PC-9 (cell line): ENCODE measurements around the gene GFPT2. TPM values are rescaled to one million over a fixed set of nuclear protein-coding genes. Genes with fewer than 3 reads are reported as not detected.

Experiments
- BruUV-seq: library from RNA; stranded (reverse); fragments of 400-500 nt; replicated peaks from 2 replicates; lab custom pipeline; 2021; lab: Mats Ljungman, UMichigan
- CTCF ChIA-PET: fragments of 300-600 bp; sonication (Branson Sonifier 250); formaldehyde crosslinking; loops from one replicate; lab custom pipeline; 2022; ENCODE audit warnings: antibody characterized with exemption; lab: Charles Lee
- POLR2A ChIA-PET: fragments of 300-600 bp; sonication (Branson Sonifier 250); formaldehyde crosslinking; loops from one replicate; lab custom pipeline; 2022; ENCODE audit warnings: antibody characterized with exemption; ENCODE audit not compliant: unreplicated experiment; lab: Charles Lee
- DNase-seq, 2 experiments: peaks; one replicate each; pipeline versions ENCODE4 v3.0.0 to v3.0.0-alpha.2; 2015 to 2022; ENCODE audit warnings: mixed read lengths in 1 of 2
- H2AFZ ChIP-seq: fragments of 200-600 bp; sonication (generic); 2 replicates; pipeline ENCODE4 v1.8.1; 2017; ENCODE audit warnings: antibody characterized with exemption
- H3F3A ChIP-seq: fragments of 200-600 bp; sonication (generic); 2 replicates; pipeline ENCODE4 v1.8.1; 2017; ENCODE audit warnings: antibody characterized with exemption, mild to moderate bottlenecking, low read depth; ENCODE audit not compliant: insufficient read depth
- H3K27ac ChIP-seq: fragments of 200-600 bp; sonication (generic); 2 replicates; pipeline ENCODE4 v1.6.1; 2016; ENCODE audit warnings: mixed run types
- H3K27me3 ChIP-seq: fragments of 200-600 bp; sonication (generic); 2 replicates; pipeline ENCODE4 v1.6.1; 2016; ENCODE audit warnings: low read depth, mixed run types; ENCODE audit not compliant: insufficient read depth
- H3K36me3 ChIP-seq: fragments of 200-600 bp; sonication (generic); 2 replicates; pipeline ENCODE4 v1.6.1; 2016; ENCODE audit warnings: low read depth, mixed run types
- H3K4me1 ChIP-seq: fragments of 200-600 bp; sonication (generic); replicated peaks from 2 replicates; pipeline ENCODE4 v1.6.1; 2016; ENCODE audit warnings: mixed run types; ENCODE audit not compliant: insufficient read depth
- H3K4me2 ChIP-seq: fragments of 200-600 bp; sonication (generic); 2 replicates; pipeline ENCODE4 v1.6.1; 2017; ENCODE audit warnings: mixed run types
- H3K4me3 ChIP-seq: fragments of 200-600 bp; sonication (generic); 2 replicates; pipeline ENCODE4 v1.6.1; 2016; ENCODE audit warnings: mixed run types
- H3K79me2 ChIP-seq: fragments of 200-600 bp; sonication (generic); 2 replicates; pipeline ENCODE4 v1.6.1; 2017; ENCODE audit warnings: low read depth, mixed run types
- H3K9me2 ChIP-seq: fragments of 200-600 bp; sonication (generic); 2 replicates; pipeline ENCODE4 v1.8.1; 2017; ENCODE audit warnings: mild to moderate bottlenecking; ENCODE audit not compliant: insufficient read depth
- H3K9me3 ChIP-seq: fragments of 200-600 bp; sonication (generic); 2 replicates; pipeline ENCODE4 v1.8.1; 2016; ENCODE audit warnings: low read depth; ENCODE audit not compliant: insufficient read depth
- H4K20me1 ChIP-seq: fragments of 200-600 bp; sonication (generic); 2 replicates; pipeline ENCODE4 v1.8.1; 2017; ENCODE audit not compliant: insufficient read depth
- CTCF ChIP-seq: fragments of 200-600 bp; sonication (generic); conservative IDR thresholded peaks from 2 replicates; pipeline ENCODE4 v1.6.1; 2017; ENCODE audit warnings: mixed run types, antibody characterized with exemption, mild to moderate bottlenecking, moderate library complexity
- EZH2 ChIP-seq: fragments of 200-600 bp; sonication (generic); IDR thresholded peaks from 2 replicates; pipeline ENCODE4 v1.8.0; 2017; ENCODE audit warnings: antibody characterized with exemption, low read depth
- intact Hi-C: fragments of 100-400 bp; cut with micrococcal nuclease; formaldehyde crosslinking; loops from one replicate; pipeline ENCODE4 v1.10.0; 2022; ENCODE audit not compliant: unreplicated experiment
- total RNA-seq: library from RNA; stranded (reverse); gene quantifications from 2 replicates; pipeline ENCODE4 v1.2.3, GENCODE V29; 2021

Gene GFPT2
- total RNA-seq, 1 experiment from 2014 or later = 22.5 TPM

- H4K20me1 ChIP-seq = no peaks in the 10 kb centered on the region
- intact Hi-C loops = no loop called here
- no peak overlapping the region for H2AFZ ChIP-seq
- no peaks in the 10 kb centered on the region for H3K79me2 ChIP-seq
- no peak overlapping the region for H3K27ac ChIP-seq
- H3K9me2 ChIP-seq = no peaks in the 10 kb centered on the region
- ChIA-PET CTCF (no interaction called here), POLR2A (no interaction called here)
- no peaks in the 10 kb centered on the region for H3K36me3 ChIP-seq
- TF ChIP-seq CTCF (no peak), EZH2 (no peak)
- H3F3A ChIP-seq = no peaks in the 10 kb centered on the region; the same call in 1 of the 2 replicates
- no peak for DNase-seq
- peaks cover 9% of the 10 kb centered on the region; the same call in 1 of the 2 replicates for H3K4me1 ChIP-seq
- BruUV-seq = no TSS peak
- H3K27me3 ChIP-seq = no peaks in the 10 kb centered on the region
- no peak overlapping the region for H3K4me2 ChIP-seq
- no peak overlapping the region for H3K4me3 ChIP-seq
- H3K9me3 ChIP-seq = no peaks in the 10 kb centered on the region
Measured at GRCh38 chr5:180347702-180348101, 5.4 kb downstream of the GFPT2 start.

GRCh38 chr5:180346358-180346757, 6.8 kb downstream of the GFPT2 start:
- no peaks in the 10 kb centered on the region for H3K36me3 ChIP-seq
- H3K27ac ChIP-seq = no peak overlapping the region
- H3K79me2 ChIP-seq = no peaks in the 10 kb centered on the region
- H2AFZ ChIP-seq = no peak overlapping the region
- no TSS peak for BruUV-seq
- H3K4me2 ChIP-seq = no peak overlapping the region
- intact Hi-C loops = no loop called here
- TF ChIP-seq CTCF = no peak
- no peak for TF ChIP-seq EZH2
- no peaks in the 10 kb centered on the region; the same call in 1 of the 2 replicates for H3F3A ChIP-seq
- peaks cover 9% of the 10 kb centered on the region; the same call in 1 of the 2 replicates for H3K4me1 ChIP-seq
- ChIA-PET POLR2A (no interaction called here), CTCF (no interaction called here)
- no peaks in the 10 kb centered on the region for H3K27me3 ChIP-seq
- no peak for DNase-seq
- H3K4me3 ChIP-seq = no peak overlapping the region
- no peaks in the 10 kb centered on the region for H3K9me2 ChIP-seq
- no peaks in the 10 kb centered on the region for H4K20me1 ChIP-seq
- no peaks in the 10 kb centered on the region for H3K9me3 ChIP-seq

GRCh38 chr5:180345781-180346180, 7.4 kb downstream of the GFPT2 start:
- Histone ChIP-seq H3K27ac (no peak overlapping the region), H3K9me2 (no peaks in the 10 kb centered on the region), H4K20me1 (no peaks in the 10 kb centered on the region), H2AFZ (no peak overlapping the region), H3F3A (no peaks in the 10 kb centered on the region; the same call in 1 of the 2 replicates), H3K9me3 (no peaks in the 10 kb centered on the region), H3K4me1 (peaks cover 9% of the 10 kb centered on the region; the same call in 1 of the 2 replicates), H3K4me3 (no peak overlapping the region), H3K36me3 (no peaks in the 10 kb centered on the region), H3K4me2 (no peak overlapping the region), H3K79me2 (no peaks in the 10 kb centered on the region), H3K27me3 (no peaks in the 10 kb centered on the region)
- BruUV-seq = no TSS peak
- DNase-seq = no peak
- ChIA-PET POLR2A (no interaction called here), CTCF (interaction anchor here (0.6 kb wide), 1 partner anchor 16 kb away, joined by 3 read pairs; no protein-coding TSS in a partner anchor)
- intact Hi-C loops = no loop called here
- no peak for TF ChIP-seq EZH2
- no peak for TF ChIP-seq CTCF
